ENCODE data around the gene NLRP7. TPM values are rescaled to one million over a fixed set of nuclear protein-coding genes. Genes with fewer than 3 reads are reported as not detected.
A peak's percentile ranks its signal among the peaks of the same experiment; 100 is the strongest.
"Not testable (repeated sequence)": the region's sequence is repeated elsewhere in the genome, so short reads cannot be mapped to it uniquely, and the experiment has no call there.

Gene NLRP7
- total and polyA plus RNA-seq, 2 donors (not counting 3 experiments of a cell fraction or from before 2014, with no cell fraction given), result not detected

- H4K20me1 ChIP-seq (replicated peaks; ENCODE audit: control insufficient read depth, extremely low read depth, insufficient read depth, low read length); H3K9ac ChIP-seq (replicated peaks; ENCODE audit: extremely low read depth, insufficient read depth, low read length); H2AFZ ChIP-seq (ENCODE audit: low read depth, low read length); POLR2A ChIA-PET; H3K36me3 ChIP-seq (ENCODE audit: control insufficient read depth in 2 of 2, extremely low read depth in 1 of 2, insufficient read depth in 2 of 2, low read length in 2 of 2); H3K4me1 ChIP-seq (ENCODE audit: control insufficient read depth, extremely low read depth, insufficient read depth, low read length); H3K9me3 ChIP-seq (replicated peaks; ENCODE audit: control insufficient read depth, insufficient read depth, low read length); H3K27ac ChIP-seq (ENCODE audit: insufficient read depth, low read depth, low read length); H3K79me2 ChIP-seq (ENCODE audit: control insufficient read depth, insufficient read depth, low read length); H3K9me1 ChIP-seq (replicated peaks; ENCODE audit: control insufficient read depth, extremely low read depth, insufficient read depth, low read length); dilution Hi-C loops (cut with MboI; ENCODE audit: extremely low pct_ligation_motif_present, low sequenced_read_pairs); H3K4me2 ChIP-seq (ENCODE audit: insufficient read depth, low read length); H3K4me3 ChIP-seq (replicated peaks in 1 of 3; ENCODE audit: insufficient read depth in 1 of 3, low read depth in 1 of 3, low read length in 3 of 3); BruUV-seq (replicated peaks); H3K27me3 ChIP-seq (ENCODE audit: control insufficient read depth in 2 of 2, insufficient read depth in 2 of 2, low read length in 2 of 2); DNase-seq (ENCODE audit: low read depth, low spot score); FAIRE-seq: not testable (repeated sequence)
- CTCF ChIA-PET, result interaction anchor here (0.9 to 1.2 kb wide), 2 partner anchors 39 kb away, joined by 4 to 6 read pairs; no protein-coding TSS in a partner anchor
- TF ChIP-seq, protein P1, sequence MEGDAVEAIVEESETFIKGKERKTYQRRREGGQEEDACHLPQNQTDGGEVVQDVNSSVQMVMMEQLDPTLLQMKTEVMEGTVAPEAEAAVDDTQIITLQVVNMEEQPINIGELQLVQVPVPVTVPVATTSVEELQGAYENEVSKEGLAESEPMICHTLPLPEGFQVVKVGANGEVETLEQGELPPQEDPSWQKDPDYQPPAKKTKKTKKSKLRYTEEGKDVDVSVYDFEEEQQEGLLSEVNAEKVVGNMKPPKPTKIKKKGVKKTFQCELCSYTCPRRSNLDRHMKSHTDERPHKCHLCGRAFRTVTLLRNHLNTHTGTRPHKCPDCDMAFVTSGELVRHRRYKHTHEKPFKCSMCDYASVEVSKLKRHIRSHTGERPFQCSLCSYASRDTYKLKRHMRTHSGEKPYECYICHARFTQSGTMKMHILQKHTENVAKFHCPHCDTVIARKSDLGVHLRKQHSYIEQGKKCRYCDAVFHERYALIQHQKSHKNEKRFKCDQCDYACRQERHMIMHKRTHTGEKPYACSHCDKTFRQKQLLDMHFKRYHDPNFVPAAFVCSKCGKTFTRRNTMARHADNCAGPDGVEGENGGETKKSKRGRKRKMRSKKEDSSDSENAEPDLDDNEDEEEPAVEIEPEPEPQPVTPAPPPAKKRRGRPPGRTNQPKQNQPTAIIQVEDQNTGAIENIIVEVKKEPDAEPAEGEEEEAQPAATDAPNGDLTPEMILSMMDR (IDR thresholded peaks at IDR 0.05; ENCODE audit: extremely low read depth in 1 of 2, insufficient read depth in 1 of 2, low read depth in 1 of 2, low read length in 2 of 2), result peak in 1 of 2 donors; percentile 18
- intact Hi-C loops (cut with micrococcal nuclease), result loop anchor here (2.0 kb wide), 1 partner anchor 439 kb away; no protein-coding TSS in a partner anchor
Observed at GRCh38 chr19:54919646-54920563, 27.4 kb downstream of the NLRP7 start.

DNA sequence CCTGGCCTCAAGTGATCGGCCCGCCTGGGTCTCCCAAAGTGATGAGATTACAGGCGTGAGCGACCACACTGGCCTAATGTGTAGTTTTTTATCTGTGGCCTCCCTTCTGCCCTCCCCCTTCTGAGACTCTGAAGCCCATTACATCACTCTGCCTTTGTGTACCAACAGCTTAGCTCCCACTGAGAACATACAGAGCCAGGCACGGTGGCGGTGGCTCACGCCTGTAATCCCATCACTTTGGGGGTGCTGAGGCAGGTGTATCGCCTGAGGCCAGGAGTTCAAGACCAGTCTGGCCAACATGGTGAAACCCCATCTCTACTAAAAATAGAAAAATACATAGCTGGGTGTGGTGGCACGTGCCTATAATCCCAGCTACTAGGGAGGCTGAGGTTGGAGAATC is 28.8 kb downstream of the NLRP7 start:
- no peaks in the 10 kb centered on the region for H3K27me3 ChIP-seq (ENCODE audit: control insufficient read depth in 2 of 2, insufficient read depth in 2 of 2, low read length in 2 of 2)
- H3K4me1 ChIP-seq (ENCODE audit: control insufficient read depth, extremely low read depth, insufficient read depth, low read length), result no peaks in the 10 kb centered on the region
- BruUV-seq (replicated peaks), result no TSS peak
- POLR2A ChIA-PET, result no interaction called here
- no peak overlapping the region for H2AFZ ChIP-seq (ENCODE audit: low read depth, low read length)
- no peaks in the 10 kb centered on the region for H3K79me2 ChIP-seq (ENCODE audit: control insufficient read depth, insufficient read depth, low read length)
- H3K4me2 ChIP-seq (ENCODE audit: insufficient read depth, low read length), result no peak overlapping the region
- no peak overlapping the region for H3K4me3 ChIP-seq (replicated peaks in 1 of 3; ENCODE audit: insufficient read depth in 1 of 3, low read depth in 1 of 3, low read length in 3 of 3)
- intact Hi-C loops (cut with micrococcal nuclease), result no loop called here
- no peaks in the 10 kb centered on the region for H4K20me1 ChIP-seq (replicated peaks; ENCODE audit: control insufficient read depth, extremely low read depth, insufficient read depth, low read length)
- no peak for TF ChIP-seq POLR2A (IDR thresholded peaks at IDR 0.05; ENCODE audit: low read depth, low read length)
- TF ChIP-seq GATA2 (IDR thresholded peaks at IDR 0.05; ENCODE audit: insufficient read depth, insufficient read length, low read depth, low read length), result no peak
- no peak for TF ChIP-seq MYC (IDR thresholded peaks at IDR 0.05; ENCODE audit: low read depth, low read length)
- TF ChIP-seq JUN (IDR thresholded peaks at IDR 0.05; ENCODE audit: borderline replicate concordance, insufficient read depth, insufficient read length, low read depth), result no peak
- TF ChIP-seq, protein P2, sequence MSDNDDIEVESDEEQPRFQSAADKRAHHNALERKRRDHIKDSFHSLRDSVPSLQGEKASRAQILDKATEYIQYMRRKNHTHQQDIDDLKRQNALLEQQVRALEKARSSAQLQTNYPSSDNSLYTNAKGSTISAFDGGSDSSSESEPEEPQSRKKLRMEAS (IDR thresholded peaks at IDR 0.05; ENCODE audit: insufficient read depth, insufficient read length), result no peak
- no peak for TF ChIP-seq FOS (IDR thresholded peaks at IDR 0.05; ENCODE audit: borderline replicate concordance, insufficient read depth, low read length)
- no peak for TF ChIP-seq EZH2 (IDR thresholded peaks at IDR 0.05; ENCODE audit: borderline replicate concordance, low read depth, low read length, severe bottlenecking)
- no peak for TF ChIP-seq POLR2AphosphoS5 (IDR thresholded peaks at IDR 0.05; ENCODE audit: insufficient read depth, low read depth, low read length)
- TF ChIP-seq, protein P1 (IDR thresholded peaks at IDR 0.05; ENCODE audit: extremely low read depth in 1 of 2, insufficient read depth in 1 of 2, low read depth in 1 of 2, low read length in 2 of 2), result no peak
- CTCF ChIA-PET, result interaction anchor here (1.0 to 1.4 kb wide), 2 partner anchors 37 to 244 kb away, joined by 3 to 23 read pairs; no protein-coding TSS in a partner anchor
- no peak overlapping the region for H3K9ac ChIP-seq (replicated peaks; ENCODE audit: extremely low read depth, insufficient read depth, low read length)
- H3K36me3 ChIP-seq (ENCODE audit: control insufficient read depth in 2 of 2, extremely low read depth in 1 of 2, insufficient read depth in 2 of 2, low read length in 2 of 2), result no peaks in the 10 kb centered on the region
- no peaks in the 10 kb centered on the region for H3K9me1 ChIP-seq (replicated peaks; ENCODE audit: control insufficient read depth, extremely low read depth, insufficient read depth, low read length)
- FAIRE-seq (no peak), DNase-seq (ENCODE audit: low read depth, low spot score) (no peak)
- no peaks in the 10 kb centered on the region for H3K9me3 ChIP-seq (replicated peaks; ENCODE audit: control insufficient read depth, insufficient read depth, low read length)
- H3K27ac ChIP-seq (ENCODE audit: insufficient read depth, low read depth, low read length), result no peak overlapping the region
- dilution Hi-C loops (cut with MboI; ENCODE audit: extremely low pct_ligation_motif_present, low sequenced_read_pairs), result no loop called here
